C4-2B (cell line): ENCODE data around the gene NR4A1.

Experiments used
- ZFX ChIP-seq: fragments of 450-650 bp; IDR thresholded peaks from 2 replicates; pipeline ENCODE4 v1.6.1; 2017
- TF ChIP-seq, protein P1 (sequence below): fragments of 450-650 bp; conservative IDR thresholded peaks from 2 replicates; pipeline ENCODE4 v1.5.1; 2017; ENCODE audit warnings: mild to moderate bottlenecking

DNA sequence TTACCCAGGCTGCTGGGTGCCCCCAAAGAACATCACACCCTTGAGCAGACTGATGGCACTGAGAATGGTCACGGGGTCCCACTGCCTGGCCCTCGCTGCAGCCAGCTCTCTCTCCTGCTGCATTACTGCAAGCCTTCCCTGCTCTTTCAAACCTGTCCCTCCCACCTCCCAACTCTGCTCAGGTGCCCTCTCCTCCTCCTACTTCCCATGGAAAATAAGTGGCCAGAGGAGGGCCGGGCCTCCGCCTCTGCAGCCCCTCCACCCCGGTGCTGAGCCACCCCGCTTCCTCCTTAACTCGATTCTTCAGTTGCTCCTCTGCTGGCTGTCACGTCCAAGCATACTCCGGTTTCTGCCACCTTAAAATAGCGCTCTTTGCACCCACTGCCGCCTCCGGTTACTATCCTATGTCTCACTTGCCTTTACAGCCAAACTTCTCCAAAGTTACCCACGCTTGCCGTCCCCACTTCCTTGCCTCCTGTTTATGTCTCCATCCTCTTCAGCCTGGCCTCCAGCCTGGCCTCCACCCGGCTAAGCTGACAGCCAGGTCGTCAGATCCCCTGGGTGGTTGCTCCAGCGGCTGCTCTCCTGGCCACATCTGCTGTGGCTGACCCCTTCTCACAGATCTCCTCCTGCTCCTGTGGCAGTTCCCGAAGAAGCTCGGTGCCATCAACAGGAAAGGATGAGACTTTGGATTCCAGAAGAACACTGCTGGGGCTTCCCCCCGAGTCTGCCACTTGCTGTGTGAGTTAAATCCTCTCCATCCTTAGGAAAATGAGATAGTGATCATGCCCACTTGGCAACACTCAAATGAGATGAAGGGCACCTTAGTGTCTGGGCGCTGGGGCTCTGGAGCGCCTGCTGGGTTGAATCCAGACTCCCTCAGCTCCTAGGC is 35.9 kb downstream of the NR4A1 start:
- TF ChIP-seq, protein P1, sequence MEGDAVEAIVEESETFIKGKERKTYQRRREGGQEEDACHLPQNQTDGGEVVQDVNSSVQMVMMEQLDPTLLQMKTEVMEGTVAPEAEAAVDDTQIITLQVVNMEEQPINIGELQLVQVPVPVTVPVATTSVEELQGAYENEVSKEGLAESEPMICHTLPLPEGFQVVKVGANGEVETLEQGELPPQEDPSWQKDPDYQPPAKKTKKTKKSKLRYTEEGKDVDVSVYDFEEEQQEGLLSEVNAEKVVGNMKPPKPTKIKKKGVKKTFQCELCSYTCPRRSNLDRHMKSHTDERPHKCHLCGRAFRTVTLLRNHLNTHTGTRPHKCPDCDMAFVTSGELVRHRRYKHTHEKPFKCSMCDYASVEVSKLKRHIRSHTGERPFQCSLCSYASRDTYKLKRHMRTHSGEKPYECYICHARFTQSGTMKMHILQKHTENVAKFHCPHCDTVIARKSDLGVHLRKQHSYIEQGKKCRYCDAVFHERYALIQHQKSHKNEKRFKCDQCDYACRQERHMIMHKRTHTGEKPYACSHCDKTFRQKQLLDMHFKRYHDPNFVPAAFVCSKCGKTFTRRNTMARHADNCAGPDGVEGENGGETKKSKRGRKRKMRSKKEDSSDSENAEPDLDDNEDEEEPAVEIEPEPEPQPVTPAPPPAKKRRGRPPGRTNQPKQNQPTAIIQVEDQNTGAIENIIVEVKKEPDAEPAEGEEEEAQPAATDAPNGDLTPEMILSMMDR: no peak
- TF ChIP-seq ZFX: no peak
